HG03159 (cell line): ENCODE data around the gene KCNQ1.

Experiments
- ATAC-seq: cut with Tn5 transposase; IDR thresholded peaks from one replicate; pipeline ENCODE4 v1.9.1; 2021; ENCODE audit warnings: mild to moderate bottlenecking, moderate library complexity; ENCODE audit not compliant: unreplicated experiment

Gene KCNQ1

GRCh38 chr11:2507945-2508749 is 63.3 kb downstream of the KCNQ1 start:
- ATAC-seq, result no peak

GRCh38 chr11:2508793-2509192 is 64.0 kb downstream of the KCNQ1 start:
- ATAC-seq, result no peak

GRCh38 chr11:2509481-2510001 is 64.7 kb downstream of the KCNQ1 start:
- no peak for ATAC-seq

- no peak for ATAC-seq
Observed at GRCh38 chr11:2510626-2511402, 66.0 kb downstream of the KCNQ1 start.

- no peak for ATAC-seq
Observed at GRCh38 chr11:2511421-2512369, 66.9 kb downstream of the KCNQ1 start.

- no peak for ATAC-seq
Observed at GRCh38 chr11:2512431-2513407, 67.9 kb downstream of the KCNQ1 start.

- no peak for ATAC-seq
Observed at GRCh38 chr11:2513441-2513840, 68.6 kb downstream of the KCNQ1 start.

- no peak for ATAC-seq
Observed at GRCh38 chr11:2515401-2516275, 70.8 kb downstream of the KCNQ1 start.

- no peak for ATAC-seq
Observed at GRCh38 chr11:2516276-2517015, 71.6 kb downstream of the KCNQ1 start.

GRCh38 chr11:2517016-2517385 is 72.2 kb downstream of the KCNQ1 start:
- ATAC-seq, result no peak

GRCh38 chr11:2517386-2518064 is 72.7 kb downstream of the KCNQ1 start:
- no peak for ATAC-seq

GRCh38 chr11:2518111-2518982 is 73.5 kb downstream of the KCNQ1 start:
- no peak for ATAC-seq

GRCh38 chr11:2518983-2519340 is 74.2 kb downstream of the KCNQ1 start:
- ATAC-seq, result no peak

GRCh38 chr11:2519517-2519861 is 74.7 kb downstream of the KCNQ1 start:
- no peak for ATAC-seq

- ATAC-seq, result no peak
Observed at GRCh38 chr11:2519862-2520735, 75.3 kb downstream of the KCNQ1 start.

GRCh38 chr11:2520736-2521035 is 75.9 kb downstream of the KCNQ1 start:
- no peak for ATAC-seq
